GM12801 (cell line): Measurements from ENCODE around the gene TNC.

Experiments
- CTCF ChIP-seq: IDR thresholded peaks from one replicate; pipeline ENCODE4 v1.5.1; 2011; ENCODE audit warnings: control low read depth; ENCODE audit not compliant: insufficient read length; ENCODE audit errors: extremely low read depth

Gene TNC

GRCh38 chr9:114985959-114986501 lies 131.9 kb downstream of the TNC start:
- TF ChIP-seq CTCF = no peak

GRCh38 chr9:114981063-114981462 lies 136.9 kb downstream of the TNC start:
- no peak for TF ChIP-seq CTCF

DNA sequence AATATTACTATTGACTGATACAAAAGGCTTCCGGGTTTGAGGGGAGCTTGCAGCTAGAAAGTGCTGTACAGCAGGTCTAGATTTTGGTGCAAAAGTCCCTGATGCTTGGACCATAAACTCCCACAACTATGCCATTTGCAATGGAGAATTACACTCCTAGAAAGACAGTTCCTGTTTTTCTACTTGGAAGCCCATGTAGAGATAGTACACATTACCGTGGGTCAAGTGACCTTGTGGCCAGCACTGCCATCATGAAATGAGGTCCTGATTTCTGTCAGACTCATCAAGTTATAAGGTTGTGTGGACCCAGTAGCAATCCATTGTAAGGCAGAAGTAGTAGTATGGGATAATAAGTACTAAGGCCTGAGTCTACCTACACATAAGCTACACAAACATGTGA lies 144.7 kb downstream of the TNC start:
- no peak for TF ChIP-seq CTCF

GRCh38 chr9:114972510-114973136 lies 145.3 kb downstream of the TNC start:
- TF ChIP-seq CTCF = no peak
